HG03097 (cell line): ENCODE measurements around the gene ATP11A.

Source experiments
- ATAC-seq: cut with Tn5 transposase; IDR thresholded peaks from one replicate; pipeline ENCODE4 v1.9.1; 2021; ENCODE audit not compliant: unreplicated experiment, low FRiP score

ATP11A gene

DNA sequence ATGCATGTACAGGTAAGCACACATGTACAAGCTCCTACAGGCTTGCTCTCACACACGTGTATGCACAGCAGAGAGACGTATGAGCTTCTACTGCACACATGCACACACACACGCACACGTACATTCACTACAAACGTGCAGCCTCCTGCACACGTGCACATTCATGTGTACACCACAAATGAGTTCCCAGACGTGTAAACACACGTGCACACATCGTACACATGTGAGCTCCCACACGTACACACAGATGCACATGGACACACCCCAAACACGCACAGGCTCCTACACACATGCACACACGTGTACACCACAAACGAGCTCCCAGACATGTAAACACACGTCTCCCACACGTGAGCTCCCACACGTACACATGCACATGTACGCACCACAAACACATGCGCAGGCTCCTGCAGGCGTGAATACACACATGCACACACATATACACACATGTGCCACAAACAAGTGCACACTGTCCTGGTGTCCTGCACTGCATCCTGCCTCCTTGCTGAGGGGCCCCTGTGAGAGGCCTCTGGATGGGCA is 195.5 kb downstream of the ATP11A start:
- ATAC-seq: no peak

DNA sequence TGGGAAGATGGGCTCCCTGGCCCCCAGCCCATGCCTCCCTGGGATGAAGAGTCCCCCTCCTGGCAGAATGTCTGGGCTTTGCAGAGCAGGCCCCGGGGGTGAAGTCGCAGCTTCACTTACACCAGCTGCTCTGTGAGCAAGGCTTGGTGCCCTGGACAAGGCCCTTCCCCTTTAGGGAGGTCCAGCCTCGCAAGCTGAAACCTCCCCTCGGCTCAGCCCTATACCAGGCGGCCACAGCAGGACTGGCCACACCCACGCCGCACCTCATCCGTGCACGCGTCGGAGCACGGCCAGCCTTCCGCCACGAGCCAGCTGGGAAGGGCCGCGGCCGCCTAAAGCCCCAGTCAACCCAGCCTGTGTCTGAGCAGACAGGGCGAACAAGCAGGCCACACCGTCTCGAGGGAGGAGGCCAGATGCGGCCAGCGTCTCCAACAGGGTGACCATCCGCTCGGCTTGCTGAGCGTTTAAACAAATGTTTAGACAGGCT is 196.0 kb downstream of the ATP11A start:
- ATAC-seq: no peak

DNA sequence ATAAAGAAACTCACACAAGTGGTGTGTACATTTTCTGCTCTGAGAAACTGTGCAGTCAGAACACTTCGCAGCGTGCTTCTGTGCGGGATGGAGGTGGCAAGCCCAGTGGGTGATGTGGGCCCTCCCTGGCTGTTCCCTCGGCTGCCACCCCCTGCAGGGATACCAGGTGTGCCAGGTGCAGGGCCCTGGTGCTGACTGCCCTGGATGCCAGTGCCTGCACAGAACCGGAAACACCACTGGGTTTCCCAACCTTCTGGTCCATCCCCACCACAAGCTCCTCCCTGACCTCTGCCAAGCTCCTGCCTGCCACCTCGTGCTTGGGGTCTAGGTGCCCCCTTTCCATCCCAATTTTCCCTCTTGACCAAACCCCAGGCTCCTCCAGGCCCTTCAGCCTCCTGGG is 197.3 kb downstream of the ATP11A start:
- no peak for ATAC-seq

DNA sequence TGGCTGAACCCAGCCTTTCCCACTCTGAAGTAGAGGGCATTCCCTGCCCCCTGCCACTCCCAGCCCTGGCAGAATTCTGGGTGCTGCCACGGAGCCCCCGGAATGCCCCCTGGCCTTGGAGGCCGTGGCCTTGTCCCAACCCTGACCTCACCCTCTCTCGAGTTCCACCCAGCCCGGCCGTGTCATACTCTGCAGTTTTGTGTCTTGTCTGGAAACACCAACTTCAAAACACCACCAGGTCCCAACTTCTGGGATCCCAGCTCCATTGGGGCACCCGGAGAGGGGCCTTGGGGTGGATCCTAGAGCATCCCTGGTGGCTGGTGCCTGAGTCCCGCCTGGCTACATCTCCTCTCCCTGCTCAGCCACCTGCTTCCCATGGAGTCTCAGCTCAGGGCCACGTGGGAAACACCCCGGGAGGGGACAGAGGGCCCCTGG is 197.7 kb downstream of the ATP11A start:
- no peak for ATAC-seq

DNA sequence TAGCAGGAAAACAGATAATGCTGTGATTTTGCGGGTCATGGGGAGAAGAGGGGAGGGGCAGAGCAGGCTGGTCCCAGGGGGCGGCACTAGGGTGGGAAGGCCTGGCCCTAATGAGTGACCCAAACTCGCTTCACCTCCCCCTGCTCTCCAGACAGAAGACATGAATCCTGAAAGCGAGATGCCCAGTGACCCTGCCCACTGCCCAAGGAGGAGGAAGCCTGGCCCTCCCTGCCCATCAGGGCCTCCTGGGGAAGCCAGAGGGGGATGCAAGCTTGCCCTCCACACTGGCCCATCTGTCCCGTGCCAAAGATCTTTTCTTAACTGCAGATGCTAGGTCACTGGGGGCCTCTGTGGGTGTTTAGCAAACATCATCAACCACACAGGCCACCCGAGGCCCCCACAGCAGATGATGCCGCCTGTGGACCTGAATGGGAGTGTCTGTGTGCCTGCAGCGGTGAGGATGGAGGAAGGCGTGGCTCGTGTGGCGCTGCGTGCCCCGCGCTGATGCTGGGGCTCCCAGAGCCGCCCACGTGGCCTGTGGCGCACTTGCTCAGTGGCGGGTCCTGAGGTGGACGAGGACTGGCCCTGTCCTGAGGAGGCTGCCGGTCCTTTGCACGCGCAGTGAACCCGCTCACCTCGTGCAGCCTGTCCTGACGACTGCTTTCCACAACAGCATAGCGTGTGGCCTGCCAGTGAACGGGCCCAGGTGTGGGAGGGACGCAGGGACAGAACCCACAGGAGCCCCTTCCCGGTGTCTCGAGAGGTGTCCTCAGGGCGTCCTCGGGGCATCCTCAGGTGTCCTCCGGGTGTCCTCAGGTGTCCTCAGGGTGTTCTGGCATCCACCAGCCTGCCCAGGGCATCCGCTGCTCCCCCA is 198.6 kb downstream of the ATP11A start:
- ATAC-seq: no peak

DNA sequence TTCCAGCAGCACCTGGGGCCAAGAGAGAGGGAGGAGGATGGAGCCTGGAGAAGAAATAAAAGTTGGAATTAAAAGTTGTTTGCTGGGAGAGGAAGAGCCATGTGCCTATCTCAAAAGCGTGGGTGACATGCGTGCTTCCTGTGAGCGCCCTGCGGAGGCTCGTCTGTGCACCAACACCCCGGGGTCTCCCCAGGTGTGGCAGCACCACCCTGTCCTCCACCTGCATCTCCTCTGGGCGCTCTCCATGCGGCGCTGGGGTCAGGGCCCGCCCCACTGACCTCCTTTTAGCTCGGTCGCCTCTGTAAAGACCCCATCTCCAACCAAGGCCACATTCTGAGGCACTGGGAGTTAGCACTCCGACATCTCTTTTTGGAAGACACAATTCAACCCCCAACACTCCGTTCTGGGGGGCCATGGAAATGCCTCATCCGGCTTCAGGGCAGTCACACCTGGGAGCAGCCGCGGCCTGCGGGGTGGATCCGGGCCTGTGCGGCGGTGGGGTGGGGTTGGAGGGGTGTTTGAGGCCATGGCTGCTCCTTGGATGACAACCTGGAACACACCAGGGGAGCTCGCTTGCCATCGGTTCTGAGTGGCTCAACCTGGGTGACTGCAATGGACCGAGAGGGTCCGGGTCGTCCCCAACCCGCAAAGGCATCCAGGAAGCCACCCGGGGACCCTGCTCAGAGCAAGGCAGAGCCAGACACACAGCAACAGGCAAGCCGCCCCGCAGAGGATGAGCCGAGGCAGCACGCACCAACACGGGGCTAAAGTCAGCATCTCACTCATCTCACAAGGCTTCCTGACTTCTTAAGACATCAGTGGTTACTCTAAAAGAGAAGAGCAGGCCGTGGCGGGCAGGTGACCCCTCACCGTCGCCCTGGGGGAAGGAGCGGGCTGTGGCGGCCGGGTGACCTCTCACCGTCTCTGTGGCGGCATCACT is 199.8 kb downstream of the ATP11A start:
- no peak for ATAC-seq

GRCh38 chr13:112890316-112891145 is 200.7 kb downstream of the ATP11A start:
- no peak for ATAC-seq

GRCh38 chr13:112891477-112892401 is 201.9 kb downstream of the ATP11A start:
- ATAC-seq: no peak

GRCh38 chr13:112892426-112893206 is 202.8 kb downstream of the ATP11A start:
- peak; percentile 36 for ATAC-seq

DNA sequence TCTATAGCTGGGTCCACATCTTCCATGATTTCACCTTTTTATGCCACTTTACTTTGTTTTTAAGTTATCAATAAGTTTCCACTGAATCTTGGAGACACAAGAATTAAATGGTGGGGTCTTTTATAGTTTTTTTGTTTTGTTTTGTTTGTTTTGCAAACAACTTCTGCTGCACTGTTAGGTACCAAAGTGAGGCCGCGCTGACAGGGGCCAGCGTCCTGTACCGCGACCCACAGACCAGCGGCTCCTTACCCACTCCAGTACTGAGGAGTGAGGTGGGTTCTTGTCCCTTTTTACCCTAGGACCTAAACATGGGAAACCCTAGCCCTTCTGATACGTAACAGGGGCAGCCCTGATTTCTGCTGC is 203.3 kb downstream of the ATP11A start:
- no peak for ATAC-seq

DNA sequence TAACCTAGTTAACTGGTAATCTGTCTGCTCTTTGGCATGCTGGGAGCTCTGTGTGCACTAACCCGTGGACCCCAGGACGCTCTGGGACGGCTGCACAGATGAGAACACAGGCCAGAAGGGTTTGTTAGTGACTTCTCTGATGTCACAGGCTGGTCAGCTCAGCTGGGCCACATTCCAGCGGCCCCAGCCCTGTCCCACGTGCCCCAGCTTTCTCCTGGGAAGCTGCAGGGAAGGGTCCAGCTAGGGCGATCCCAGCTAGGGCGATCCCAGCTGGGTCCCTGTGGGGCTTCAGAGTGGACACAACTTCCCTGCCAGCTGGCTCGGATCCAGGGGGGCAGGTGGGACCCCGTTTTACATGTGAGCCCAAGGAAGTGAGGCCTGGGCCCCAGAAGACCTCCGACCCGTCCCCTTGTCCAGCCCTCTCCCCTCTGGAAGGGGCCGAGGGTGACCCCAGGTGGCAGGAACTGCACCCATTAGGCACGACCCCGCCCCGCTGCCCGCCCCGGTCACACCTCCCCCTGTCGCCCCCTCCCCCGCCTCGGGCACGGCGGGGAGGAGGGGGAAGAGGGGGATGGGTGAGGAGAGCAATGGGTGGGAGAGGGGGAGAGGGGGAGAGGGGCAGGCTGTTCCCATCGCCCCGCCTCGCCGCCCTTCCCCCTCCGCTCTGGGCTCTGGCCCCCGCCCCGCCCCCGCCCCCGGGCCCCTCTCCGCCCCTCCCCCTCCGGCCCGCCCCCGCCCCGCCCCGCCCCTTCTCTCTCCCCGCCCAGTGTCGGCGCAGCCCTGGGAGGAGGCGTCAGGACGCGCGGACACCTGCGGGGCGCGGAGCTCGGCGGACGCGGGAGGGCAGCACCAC is 204.0 kb downstream of the ATP11A start:
- peak; percentile 49 for ATAC-seq

GRCh38 chr13:112894423-112894672 is 204.5 kb downstream of the ATP11A start:
- ATAC-seq: no peak

DNA sequence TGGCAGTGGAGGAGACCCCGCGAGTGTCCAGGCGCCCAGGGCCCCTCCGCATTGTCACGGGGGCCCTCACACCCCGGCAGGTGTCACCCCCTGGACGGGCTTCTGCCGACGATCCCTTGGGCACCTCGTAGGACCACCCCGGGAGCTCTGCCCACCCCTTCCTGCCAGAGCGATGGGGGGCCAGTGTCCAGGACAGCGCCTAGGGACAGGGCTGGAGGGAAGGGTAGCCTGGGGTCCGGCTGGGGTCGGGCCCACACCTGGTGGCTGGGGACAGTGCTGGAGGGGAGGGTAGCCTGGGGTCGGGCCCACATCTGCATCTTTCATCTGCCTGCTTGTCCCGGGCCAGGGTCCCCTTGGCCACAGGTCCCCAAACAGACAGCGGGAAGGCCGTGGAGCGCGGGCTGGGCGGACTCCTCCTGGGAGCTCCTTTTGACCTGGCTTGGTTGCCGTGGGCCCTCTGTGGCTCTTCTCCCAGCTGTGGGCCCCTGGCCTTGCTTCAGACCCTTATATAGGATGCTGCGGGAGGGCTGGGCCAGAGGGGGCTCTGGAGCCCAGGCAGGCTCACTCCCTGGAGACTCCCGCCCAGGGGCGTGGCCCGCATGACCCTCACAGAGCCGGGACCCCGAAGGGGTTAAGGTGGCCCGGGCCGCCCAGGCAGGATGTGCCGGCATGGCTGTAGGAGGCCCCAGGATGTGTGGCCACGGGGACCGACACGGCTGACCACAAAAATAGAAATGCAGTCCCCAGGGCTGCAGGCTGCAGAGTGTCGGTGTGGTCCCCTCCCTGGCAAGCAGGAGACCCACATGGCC is 205.0 kb downstream of the ATP11A start:
- ATAC-seq: no peak

GRCh38 chr13:112895521-112896465 is 206.0 kb downstream of the ATP11A start:
- ATAC-seq: no peak

- no peak for ATAC-seq
Observed at GRCh38 chr13:112896736-112897602, 207.1 kb downstream of the ATP11A start.
